ENCODE results near the gene MGMT.

Gene MGMT

DNA sequence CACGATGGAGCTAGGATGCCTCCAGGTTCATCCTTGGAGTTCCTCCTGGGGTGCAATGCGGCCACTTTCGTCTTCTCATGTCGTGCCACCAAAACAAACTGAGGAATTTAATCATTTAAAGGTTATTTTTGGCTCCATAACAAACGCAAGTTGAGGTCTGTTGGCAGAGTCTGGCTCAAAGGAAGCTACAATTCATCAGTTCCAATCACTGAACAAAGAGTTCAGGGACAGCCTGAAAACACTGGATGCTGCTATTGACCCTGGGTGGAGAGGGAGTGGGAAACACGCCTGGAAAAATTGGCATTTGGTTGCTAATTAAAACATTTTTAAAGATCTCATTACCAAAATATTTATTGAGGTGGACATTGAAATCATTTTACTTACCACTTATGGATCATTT lies 11.4 kb upstream of the MGMT start:
- no peak for FAIRE-seq

DNA sequence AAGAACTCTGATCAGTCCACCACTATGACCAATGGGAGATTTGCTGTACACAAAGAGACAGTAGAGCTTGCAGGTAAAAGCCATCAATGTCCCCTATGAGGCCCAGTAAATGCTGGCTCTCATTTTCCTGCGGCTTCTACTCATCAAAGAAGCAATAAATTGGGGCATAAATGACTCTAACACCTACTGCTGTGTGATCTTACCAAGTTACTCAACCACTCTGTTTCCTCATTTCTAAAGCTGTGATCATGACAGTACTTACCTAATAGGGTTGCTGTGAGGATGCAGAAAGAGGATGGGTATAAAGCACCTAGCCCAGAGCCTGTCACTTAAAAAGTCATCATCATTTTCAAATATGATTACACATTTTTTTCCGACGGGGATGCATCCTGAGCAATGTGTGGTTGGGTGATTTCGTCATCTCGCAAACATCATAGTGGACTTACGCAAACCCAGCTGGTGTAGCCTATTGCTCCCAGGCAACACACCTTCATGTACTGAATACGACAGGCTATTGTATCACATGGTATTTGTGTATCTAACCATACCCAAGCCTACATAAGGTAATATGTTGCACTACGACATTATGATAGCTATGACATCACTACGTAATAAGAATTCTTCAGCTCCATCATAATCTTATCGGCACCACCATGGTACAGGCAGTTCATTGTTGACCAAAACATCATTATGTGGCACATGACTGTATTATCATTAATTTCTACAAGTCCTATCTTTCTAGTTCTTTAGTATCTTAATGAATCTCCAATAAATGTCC lies 7.1 kb upstream of the MGMT start:
- FAIRE-seq: no peak

DNA sequence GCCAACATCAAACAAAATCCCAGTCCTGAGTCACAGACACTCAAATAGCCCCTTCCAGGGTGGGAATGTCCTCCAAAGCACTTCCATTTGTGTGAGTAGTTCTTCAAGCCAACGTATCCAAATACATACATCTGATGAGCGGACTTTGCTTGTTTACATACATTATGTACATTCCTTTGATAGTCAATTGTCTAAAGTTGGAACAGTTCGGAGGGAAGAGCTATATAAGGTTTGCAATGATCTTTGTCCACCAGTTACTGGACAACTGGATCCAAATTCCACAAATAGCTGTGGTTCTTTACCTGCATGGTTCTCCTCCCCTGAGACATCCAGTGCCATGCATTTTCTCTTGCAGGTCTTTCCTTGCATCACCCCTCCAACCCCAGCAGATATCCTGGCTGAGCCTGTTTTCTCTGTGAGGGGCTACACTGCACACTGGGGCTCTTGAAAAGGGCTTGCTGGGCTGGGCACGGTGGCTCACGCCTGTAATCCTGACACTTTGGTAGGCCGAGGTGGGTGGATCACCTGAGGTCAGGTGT lies 4.7 kb upstream of the MGMT start:
- no peak for FAIRE-seq

DNA sequence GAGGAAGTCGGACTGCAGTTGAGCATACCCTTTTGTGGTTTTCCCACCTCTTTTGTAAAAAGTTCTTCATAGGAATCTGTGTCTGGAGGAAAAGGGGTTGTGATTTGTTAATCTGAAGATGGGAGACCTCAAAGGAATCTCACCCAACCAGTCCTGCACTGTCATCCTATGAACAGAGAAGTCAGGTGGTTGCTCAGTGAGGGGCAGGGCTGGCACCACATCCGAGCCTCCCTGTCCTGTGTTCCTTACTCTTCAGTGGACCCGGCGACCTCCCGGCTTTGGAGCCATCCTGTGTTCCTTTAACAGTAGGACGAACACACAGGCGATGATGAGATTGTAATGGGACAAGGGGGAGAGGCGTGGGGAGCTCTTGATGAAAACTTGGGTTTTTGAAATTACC lies 2.8 kb upstream of the MGMT start:
- no peak for FAIRE-seq

DNA sequence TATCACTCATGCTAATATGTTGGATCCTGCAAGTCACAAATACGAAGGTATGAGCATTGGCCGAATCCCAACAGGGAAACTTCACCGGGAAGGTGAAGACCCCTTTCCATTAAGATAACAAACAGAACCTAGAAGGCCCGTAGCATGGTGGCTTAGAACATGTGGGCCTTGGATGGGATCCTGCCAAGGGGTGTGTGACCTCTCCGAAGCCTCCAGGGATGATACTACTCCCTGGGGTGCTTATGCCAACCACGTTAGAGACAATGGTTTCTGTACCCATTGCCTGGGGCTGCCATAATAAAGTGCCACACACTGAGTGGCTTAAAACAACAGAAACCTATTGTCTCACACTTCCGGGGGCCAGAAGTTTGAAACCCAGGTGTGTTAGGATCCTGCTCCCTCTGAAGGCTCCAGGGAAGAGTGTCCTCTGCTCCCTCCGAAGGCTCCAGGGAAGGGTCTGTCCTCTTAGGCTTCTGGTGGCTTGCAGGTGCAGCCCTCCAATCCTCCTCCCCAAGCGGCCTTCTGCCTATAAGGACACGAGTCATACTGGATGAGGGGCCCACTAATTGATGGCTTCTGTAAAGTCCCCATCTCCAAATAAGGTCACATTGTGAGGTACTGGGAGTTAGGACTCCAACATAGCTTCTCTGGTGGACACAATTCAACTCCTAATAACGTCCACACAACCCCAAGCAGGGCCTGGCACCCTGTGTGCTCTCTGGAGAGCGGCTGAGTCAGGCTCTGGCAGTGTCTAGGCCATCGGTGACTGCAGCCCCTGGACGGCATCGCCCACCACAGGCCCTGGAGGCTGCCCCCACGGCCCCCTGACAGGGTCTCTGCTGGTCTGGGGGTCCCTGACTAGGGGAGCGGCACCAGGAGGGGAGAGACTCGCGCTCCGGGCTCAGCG lies 992 bp upstream of the MGMT start:
- FAIRE-seq: no peak

DNA sequence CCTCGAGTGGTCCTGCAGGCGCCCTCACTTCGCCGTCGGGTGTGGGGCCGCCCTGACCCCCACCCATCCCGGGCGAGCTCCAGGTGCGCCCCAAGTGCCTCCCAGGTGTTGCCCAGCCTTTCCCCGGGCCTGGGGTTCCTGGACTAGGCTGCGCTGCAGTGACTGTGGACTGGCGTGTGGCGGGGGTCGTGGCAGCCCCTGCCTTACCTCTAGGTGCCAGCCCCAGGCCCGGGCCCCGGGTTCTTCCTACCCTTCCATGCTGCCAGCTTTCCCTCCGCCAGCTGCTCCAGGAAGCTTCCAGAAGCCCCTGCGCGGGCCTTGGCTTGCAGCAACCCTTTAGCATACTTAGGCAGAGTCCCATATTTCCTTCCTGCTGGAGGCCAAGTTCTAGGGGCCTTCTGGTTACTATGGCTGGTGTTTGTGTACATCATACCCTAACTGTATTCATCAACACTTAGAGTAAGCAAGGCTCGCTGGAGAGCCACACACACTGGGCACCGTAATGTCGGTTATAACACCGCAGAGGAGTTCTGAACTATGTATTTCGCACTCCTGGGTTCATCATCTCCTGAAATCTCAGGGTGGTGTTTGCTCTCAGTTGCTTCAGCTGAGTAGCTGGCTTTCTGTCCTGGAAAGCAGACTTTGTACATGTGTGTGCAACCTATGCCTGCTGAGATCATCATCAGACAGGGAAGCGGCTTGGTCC lies 471 bp downstream of the MGMT start:
- no peak for FAIRE-seq

DNA sequence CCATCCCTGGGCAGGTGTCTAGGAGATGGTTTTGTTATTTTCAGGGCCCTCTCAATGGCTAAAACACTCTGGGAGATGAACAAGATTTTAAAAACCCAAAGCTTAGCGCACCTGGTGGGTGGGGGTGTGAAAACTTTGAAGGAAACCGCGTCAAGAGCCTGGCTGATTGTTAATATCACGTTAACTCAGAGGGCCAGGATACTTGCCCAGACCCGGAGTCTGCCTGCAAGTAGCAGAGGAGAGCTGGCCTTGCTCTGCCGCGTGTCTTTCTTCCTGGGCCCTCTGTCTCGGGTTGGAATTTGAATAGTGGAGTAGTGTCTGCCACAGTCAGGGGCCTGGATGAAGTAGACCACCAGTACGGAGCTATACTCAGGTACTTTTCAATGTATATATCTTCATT lies 1.1 kb downstream of the MGMT start:
- no peak for FAIRE-seq

DNA sequence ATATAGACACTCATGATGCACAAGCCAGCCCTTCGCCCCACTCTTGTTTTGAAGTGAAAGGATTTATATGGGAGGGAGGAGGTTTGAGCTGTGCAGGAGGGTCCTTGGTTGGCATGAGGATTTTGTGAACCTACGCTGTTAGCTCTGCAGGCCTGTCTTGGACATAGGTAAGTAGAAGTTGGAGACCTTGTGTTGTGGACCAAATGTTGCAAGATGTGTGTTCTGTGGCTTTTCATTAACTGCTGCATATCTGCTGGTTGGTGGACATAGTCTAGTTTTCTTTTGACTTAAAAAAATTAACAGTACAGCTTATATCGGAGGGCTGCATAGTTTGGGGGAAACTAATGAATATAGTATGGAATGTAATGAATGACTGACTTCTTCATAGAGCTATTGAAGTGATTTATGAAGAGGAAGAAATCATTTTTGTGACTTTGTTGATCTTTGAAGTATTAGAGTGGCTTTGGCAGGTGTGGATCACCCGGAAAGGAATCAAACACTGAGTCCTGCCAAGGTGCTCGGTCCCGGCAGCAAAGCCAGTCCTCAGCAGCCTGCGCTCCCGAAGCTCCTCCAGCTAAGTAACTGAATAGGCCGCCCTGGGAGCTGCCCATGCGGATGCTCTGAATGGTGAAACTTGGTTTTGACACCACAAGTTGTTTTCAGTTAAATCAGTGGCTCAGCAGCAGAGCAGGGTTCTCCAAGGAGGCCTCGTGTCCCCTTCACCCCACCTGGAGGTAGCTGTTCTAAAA lies 3.2 kb downstream of the MGMT start:
- FAIRE-seq: no peak

DNA sequence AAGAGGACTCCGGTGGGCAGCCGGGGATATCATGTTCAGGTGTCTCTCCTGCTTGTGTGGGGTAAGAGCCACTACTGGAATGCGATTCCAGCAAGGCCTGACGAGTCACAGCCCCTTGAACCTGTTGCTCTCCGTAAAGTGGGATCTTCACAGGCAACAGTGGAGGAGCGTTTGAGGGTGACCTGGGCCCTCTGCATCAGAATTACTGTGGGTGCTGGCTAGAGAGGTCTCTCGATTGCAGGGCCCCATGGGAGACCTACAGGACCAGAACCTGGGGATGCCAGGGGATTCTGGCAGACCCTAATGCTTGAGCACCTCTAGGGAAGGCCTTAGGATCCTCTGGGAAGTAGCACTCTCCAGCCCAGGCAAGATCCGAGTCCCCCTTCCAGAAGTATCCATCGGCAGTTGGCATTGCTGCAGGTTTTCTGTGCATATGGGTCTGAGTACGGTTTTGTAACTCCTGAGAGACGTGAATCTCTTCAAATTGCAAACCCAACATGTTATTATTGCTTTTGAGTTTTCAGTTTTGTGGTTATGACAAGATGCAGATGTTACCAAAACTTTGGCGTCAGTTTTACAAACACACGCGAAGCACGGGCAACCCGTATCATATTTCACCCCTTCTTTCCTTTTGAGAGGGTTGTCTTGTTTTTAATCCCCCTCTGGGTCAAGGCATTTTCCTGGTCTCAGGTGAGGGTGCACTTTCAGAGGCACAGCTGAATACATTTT lies 4.6 kb downstream of the MGMT start:
- no peak for FAIRE-seq

DNA sequence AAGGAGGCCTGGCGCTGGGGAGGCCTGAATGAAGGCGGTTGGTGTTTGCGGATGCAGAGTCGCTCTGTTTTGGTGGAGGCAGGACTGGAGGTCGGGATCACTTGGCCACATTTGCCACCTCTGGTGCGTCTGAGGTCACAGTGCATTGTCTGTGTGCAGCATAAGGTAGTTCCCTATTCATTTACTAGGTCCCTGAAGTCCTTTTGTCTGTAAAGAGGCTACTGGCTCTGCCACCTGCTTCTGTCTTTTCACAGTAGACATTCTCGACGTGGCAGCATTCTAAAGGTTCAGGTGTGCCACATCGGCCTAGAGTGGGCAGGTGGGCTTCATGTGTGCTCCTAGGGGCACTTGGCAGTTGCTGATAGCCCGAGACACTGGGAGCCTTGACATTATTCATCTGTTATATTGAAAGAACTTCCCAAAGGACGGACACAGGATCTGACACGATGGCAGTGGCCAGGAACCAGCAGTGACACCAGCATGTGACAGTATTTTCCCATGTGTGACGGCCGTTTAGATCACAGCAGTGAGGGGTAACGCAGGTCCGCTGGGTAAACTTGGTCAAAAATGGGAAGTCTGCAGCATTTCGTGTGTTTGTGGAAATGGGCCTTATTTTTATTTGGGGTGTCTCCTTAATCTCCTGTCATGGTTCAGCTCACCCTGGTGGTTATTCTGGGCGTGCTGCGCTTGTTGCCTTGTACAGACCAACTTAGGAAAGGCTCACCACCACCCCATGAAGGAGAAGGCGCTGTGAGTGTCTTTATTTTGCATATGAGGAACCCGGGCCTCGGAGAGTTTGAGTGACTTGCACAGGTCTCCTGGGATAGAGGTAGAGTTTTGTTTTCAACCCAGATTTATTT lies 5.9 kb downstream of the MGMT start:
- FAIRE-seq: no peak

DNA sequence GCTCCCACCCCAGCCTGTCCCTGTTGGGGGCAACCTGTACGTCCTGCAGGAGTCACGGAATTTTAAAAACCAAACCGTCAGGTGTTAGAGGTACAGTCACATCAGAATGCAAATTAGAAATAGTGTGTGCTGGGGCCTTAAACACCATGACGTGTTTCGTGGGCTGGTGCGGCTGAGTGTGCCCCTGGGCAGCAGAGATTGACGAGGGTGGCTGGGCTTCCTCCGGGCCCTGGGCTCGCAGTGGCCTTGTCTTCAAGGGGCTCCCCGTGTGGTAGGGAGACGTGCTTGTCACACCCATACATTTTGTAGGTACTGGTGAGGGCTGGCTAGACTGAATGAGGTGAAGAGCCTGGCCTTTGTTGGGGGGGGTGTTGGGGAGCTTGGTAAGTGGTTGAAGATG lies 7.6 kb downstream of the MGMT start:
- FAIRE-seq: no peak

DNA sequence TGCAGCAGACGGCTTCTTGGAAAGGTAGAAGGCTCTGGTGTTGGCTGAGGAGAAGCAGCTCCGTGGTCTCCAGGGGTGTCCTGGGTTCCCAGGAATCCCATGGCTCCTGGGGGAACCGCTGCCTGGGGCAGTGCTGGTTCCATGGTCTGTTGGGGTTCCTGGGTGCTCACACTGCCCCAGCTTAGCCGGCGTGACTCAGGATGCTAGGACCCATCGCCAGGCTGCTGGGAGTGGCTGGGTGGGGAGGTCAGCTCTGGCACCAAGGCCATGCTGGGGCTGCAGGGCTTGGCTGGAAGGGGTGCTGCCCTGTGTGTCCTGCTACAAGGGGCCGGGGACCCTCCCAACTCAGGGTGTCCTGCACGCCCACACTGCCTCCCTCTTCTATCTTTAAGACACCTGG lies 9.4 kb downstream of the MGMT start:
- no peak for FAIRE-seq

DNA sequence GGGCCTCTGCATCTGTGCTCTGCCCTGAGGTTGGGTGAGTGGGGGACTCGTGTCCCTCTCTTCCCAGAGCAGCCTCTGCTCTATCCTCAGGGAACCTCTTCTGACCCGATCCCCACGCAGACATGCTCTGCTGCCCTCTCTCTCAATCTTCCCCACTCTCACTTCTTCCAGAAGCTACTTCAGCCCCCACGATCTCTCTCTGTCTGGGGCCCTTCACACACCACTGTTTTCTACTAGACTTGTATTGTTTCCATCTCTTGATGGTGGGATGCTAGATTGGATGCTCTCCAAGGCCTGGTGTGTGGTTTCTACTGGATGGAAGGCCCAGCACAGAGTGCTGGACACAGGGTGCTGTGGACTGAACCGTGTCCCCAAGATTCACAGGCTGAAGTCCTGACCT lies 10.0 kb downstream of the MGMT start:
- no peak for FAIRE-seq

DNA sequence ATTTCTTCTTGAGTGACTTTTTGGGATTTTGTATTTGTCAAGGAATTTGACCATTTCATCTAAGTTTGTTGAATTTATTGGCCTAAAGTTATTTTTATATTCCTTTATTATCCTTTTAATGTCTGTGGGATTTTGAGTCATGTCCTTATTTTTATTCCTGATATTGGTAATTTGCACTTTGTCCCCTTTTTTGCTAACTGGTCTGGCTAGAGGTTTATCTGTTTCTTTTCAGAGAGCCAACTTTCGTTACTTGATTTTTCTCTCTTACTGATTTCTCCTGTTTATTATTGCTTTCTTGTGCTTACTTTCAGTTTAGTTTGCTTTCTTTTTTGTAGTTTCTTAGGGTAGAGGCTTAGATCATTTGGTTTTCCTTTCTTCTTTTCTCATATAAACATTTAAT lies 14.6 kb downstream of the MGMT start:
- FAIRE-seq: no peak

DNA sequence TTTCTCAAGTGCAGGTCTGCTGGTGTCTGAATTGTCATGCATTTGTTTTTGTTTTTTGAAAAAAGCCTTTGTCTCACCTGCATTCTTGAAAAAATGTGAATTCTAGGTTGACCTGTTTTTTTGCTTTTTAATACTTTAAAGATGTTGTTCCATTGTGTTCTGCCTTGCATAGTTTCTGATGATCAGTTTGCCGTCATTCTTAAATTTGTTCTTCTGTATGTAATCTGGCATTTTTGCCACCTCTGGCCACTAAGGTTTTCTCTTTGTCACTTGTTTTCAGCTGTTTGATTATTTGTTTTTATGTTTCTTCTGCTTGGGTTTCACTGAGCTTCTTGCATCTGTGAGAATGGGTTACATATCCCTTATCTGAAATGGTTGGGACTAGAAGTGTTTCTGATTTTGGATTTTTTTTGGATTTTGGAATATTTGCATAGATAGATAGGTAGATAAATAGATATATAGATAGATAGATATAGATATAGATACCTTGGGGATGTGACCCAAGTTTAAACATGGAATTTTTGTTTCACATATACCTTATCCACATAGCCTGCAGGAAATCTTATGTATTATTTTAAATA lies 16.5 kb downstream of the MGMT start:
- no peak for FAIRE-seq

DNA sequence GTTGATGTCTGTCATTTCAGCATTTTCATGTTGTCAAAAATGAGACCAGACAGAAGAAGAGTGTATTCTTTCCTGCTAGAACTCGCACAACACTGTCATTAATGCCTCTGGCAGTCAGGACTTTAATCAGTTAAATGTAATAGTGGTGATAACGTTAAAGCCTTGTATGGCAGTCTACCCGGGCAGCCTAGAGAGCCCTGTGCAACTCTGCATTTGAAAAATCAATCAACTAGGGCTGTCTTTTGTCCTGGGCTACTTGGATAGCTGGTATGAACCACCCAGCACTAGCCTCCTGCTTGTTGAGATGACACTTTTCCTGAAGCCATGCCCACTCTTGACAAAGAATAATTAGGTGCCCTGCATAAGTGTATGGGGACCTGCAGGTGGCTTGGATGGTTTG lies 19.8 kb downstream of the MGMT start:
- FAIRE-seq: no peak

DNA sequence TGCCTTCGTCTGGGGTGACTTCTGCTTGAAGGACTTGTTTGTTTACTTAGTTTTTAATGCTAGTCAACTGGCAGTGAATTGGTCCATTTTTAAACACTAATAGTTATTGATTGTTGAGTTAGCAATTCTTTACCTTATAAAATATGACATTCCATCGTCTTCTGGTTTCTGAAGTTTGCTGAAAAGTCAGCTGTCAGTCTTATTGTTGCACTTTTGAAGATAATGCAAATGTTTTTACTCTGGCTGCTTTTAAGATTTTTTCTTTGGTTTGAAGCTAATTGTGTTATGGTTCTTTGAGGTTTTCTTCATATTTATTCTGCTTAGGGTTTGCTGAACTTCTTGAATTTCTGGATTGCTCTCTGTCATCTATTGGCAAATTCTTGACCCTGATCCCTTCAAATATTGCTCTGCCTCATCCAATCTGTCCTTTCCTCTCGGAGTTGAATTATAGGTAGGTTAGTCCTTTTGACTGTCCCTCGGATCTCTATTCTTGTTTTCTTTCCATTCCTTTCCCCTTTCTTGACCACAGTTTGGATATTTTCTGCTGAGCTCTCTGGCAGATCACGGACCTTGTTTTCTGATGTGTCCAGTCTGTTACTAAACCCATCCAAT lies 24.2 kb downstream of the MGMT start:
- no peak for FAIRE-seq

DNA sequence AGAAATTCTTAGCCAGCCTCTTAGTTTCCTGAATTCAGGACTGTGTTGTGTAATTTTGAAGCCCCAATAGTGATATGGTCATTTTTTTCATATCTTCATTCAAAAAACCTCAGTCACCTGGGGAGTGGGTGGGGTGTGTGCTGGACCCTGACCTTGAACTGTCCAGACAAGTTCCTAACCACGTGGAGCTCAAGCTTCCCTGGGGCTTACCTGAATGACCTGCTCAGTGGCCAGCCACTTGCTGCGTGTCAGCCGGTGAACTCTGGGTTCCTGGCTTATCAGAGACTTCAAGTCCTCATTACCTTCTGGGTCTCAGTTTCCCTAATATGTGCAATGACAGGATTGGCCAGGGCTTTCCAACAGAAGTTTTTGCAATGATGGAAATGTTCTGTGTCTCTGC lies 27.1 kb downstream of the MGMT start:
- no peak for FAIRE-seq

DNA sequence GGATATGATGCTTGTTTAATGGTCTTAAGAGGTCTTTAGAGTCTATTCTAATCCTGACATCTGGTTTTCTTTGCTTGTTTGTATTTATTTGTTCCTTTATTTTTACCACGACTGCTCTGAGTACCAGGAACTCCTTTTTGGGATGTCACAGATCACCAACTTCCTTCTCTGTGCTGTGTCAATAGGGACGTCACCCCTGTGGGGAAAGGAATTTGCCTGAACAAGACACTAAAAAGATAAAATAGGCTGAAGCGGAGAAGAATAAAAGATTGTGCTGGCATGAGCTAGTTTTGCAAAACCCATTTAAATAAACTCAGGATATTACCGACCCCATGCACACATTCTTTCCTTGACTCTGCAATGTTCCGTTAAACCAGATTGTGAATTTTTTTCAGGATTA lies 27.7 kb downstream of the MGMT start:
- FAIRE-seq: no peak

DNA sequence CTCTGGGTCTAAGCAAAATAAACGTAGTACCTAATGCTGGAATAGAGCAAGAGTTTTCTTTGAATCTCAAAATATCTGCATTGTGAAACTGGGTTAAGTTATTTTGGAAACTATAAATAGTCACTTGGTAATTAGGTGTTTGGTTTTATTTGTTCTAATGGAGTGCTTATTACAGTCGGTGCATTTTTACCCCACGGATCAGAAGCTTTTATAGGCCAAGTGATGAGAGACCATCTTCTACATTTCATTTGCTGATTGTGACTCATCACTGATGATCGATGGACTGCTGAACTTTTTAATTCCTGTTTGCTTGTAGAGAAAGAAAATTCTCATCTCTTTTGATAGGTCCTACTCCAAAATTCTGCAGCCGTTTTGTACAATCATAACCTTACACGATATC lies 28.2 kb downstream of the MGMT start:
- no peak for FAIRE-seq
